GM12892 (cell line): Measurements from ENCODE around the gene ARL11.

Source experiments
- POLR2A ChIP-seq: IDR thresholded peaks from 2 replicates; pipeline ENCODE4 v1.6.1; 2011; ENCODE audit warnings: low read depth, low read length, control low read depth
- POLR2AphosphoS5 ChIP-seq: IDR thresholded peaks from 2 replicates; pipeline ENCODE4 v1.6.1; 2011; ENCODE audit warnings: low read depth, low read length, control low read depth
- TAF1 ChIP-seq: IDR thresholded peaks from 2 replicates; pipeline ENCODE4 v1.6.1; 2011; ENCODE audit warnings: low read depth, mild to moderate bottlenecking, control low read depth, low read length, borderline replicate concordance

DNA sequence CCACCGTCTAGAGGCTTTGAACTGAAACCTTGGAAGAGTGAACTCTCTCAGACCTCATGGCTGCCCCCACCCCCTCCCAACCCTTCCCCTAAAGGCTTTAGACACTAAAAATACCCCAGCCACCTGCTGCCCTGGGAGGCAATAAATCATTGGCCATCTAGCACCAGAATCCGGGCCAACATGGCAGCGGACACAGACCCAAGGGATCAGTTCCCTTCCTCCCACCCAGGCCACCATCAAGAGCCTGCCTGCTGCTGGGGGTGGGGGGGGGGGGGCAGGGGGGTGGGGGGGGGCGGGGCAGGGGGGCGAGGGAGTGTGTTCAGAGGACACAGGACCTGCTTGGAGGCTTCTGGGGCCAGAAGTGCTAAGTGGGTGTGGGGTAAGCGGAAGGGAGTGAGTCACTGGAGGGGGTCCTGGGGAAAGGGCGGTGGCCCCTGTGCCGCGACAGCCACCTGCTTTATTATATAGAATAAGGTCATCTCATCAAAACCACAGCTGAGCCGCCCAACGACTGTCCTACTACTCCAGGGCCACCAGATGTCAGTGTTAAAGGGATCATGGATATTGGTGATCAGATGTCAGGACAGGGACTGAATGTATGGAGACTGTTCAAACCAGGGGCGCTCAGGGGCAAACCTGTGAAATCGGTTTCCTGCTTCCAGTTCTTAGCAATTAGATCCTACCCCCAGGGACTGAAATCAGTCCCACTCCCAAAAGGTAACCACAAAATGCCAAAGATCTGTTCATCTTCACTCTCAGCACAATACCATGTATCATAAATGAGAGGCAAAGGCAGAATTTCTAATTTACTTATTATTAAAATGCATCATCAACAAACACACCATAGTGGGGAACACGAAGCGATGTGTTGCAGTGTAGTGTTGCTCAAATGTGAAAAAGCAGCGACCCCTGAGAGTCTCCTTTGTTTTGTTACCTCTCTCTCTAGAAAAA is 24.3 kb downstream of the ARL11 start:
- TF ChIP-seq POLR2A, result no peak
- TF ChIP-seq POLR2AphosphoS5, result no peak
- no peak for TF ChIP-seq TAF1
